GM21717 (cell line): ENCODE data around the gene ALDH1L2.
"Not testable (repeated sequence)": the region's sequence is repeated elsewhere in the genome, so short reads cannot be mapped to it uniquely, and the experiment has no call there.

ENCODE experiments used
- ATAC-seq: cut with Tn5 transposase; IDR thresholded peaks from one replicate; pipeline ENCODE4 v1.9.1; 2021; ENCODE audit warnings: mild to moderate bottlenecking, moderate library complexity; ENCODE audit not compliant: unreplicated experiment

The ALDH1L2 gene

GRCh38 chr12:104990950-104991349 is 93.3 kb downstream of the ALDH1L2 start:
- no peak for ATAC-seq

DNA sequence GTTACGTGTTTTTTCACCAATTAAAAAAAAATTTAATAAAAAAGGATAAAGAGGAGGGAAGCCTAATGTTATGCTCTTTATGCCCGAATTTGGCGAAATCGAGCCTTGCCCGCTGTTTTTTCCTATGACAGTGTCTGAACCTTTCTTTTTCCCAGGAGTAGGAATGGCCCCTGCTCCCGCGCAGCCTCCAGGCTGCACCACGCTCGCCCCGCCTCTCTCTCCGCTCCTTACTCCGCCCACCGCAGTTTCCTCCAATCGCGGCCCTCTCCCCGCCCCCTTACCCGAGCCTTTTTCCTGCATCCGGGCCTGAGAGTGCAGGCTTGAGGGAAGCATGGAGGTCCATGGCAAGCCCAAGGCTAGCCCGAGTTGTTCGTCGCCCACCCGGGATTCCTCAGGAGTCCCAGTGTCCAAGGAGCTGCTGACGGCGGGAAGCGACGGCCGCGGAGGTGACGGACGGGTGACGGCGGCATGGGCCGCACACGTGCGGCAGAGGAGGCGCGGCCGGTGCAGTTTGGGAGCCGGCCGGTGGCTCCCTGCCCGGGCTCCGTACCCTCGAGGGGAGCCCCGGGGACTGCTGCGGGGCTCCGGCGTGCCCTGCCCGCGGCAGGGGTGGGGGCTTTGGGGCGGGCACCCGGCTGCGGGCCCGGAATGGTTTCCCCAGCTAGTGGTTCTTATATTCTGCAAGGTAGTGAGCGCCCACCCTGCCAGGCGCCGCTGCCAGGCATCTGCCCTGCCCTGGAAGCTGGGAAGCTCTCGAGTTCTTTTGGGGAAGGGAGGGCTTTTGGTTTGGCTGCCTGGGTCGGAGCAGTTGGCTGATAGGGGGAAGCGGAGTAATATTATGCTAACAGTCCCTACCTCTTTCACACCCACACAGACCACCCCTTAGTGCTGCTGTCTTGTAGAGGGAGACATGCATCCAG is 98.0 kb downstream of the ALDH1L2 start, which contains the start of gene NOPCHAP1:
NOPCHAP1 (plus strand) TSS at position 295 of the 920 bp plus-strand sequence; CDS start at position 332, 37 bp downstream.
- ATAC-seq, result peak; percentile 98

DNA sequence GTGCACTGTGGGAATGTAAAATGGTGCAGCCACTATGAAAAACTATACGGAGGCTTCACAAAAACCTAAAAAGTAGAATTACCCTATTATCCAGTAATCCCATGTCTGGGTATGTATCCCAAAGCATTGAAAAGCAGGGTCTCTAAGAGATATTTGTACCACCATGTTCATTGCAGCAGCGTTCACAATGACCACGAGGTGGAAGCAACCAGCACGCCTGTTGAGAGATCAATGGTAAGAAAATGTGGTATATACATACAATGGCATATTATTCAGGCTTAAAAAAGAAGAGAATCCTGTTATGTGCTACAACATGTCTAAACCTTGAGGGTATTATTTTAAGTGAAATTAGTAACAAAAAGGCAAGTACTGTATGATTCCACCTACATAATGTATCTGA is 99.1 kb downstream of the ALDH1L2 start:
- ATAC-seq, result no peak

DNA sequence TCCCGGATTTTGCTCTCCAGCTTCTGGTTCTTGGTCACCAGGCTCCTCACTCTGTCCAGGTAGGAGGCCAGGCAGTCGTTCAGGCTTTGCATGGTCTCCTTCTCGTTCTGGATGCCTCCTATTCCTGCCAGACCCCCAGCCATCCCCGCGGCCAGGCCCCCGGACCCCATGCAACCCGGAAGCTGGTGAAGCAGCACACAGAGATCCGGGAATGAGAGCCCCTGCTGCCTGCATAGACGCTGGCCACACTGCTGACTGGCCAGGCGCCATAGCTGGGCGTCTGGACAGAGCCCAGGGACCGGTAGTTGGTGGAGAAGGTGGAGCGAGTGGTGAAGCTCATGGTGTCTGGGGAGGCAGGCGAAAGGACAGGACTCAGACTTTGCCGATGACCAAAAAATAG is 106.6 kb downstream of the ALDH1L2 start:
- ATAC-seq, result not testable (repeated sequence)

DNA sequence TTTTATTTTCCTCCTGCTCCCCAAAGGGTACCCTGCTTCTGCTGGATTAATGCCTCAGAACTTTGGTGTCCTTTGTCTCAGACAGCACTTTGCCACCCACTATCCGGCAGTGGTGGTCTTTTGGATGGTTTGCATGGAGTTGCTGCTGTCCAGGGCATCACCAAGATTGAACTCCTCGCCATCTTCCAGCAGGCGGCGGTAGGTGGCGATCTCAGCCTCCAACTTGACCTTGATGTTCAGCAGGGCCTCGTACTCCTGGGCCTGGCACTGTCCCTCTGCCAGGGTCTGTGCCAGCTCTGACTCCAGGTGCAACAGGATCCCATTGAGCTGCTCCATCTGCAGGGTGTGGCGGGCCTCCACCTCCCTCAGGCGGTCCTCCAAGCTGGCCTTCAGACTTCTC is 107.6 kb downstream of the ALDH1L2 start:
- ATAC-seq, result no peak

GRCh38 chr12:104975587-104976343 is 108.5 kb downstream of the ALDH1L2 start:
- ATAC-seq, result no peak

DNA sequence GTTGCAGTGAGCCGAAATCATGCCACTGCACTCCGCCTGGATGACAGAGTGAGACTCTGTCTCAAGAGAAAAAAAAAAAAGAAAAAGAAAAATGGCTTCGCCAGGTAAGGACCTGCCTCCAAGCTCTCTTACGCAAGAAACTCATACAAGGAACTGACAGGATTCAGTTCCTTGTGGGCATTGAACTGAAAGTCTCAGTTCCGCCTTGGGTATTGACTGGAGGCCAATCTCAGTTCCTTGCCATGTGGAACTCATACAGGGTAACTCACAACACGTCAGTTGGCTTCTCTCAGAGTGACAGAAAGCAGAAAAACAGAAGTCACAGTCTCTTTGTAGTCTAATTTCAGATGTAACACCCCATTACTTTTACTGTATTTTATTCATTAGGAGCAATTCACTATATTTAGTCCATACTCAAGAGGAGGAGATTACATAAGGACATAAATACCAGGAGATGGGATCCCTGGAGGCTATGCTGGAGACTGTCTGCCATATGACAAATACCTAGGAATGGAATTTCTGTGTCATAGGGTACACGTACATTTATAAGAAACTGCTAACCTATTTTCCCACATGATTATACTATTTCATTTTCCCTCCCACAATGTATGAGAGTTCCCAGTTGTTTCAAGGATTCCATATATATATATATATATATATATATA is 109.5 kb downstream of the ALDH1L2 start:
- peak; percentile 95 for ATAC-seq

- ATAC-seq, result no peak
Observed at GRCh38 chr12:104973250-104973649, 111.0 kb downstream of the ALDH1L2 start.

GRCh38 chr12:104971306-104971705 is 113.0 kb downstream of the ALDH1L2 start:
- no peak for ATAC-seq
